H1 (cell line): ENCODE data around the gene BTNL8. TPM values are rescaled to one million over a fixed set of nuclear protein-coding genes. Genes with fewer than 3 reads are reported as not detected.

Experiments
- CTCF ChIA-PET: fragments of 300-600 bp; sonication (Branson Sonifier 250); formaldehyde crosslinking; loops from one replicate; lab custom pipeline; 2021; ENCODE audit not compliant: partially characterized antibody; lab: Charles Lee
- POLR2A ChIA-PET: fragments of 300-600 bp; sonication (Branson Sonifier 250); formaldehyde crosslinking; loops from one replicate; lab custom pipeline; 2021; ENCODE audit warnings: inconsistent platforms; ENCODE audit not compliant: partially characterized antibody; lab: Charles Lee
- DNase-seq, 2 experiments: peaks; one replicate each; pipeline versions ENCODE4 v3.0.0 to v3.0.0-alpha.2; 2010 to 2022; ENCODE audit warnings: low spot score in 2 of 2, low read depth in 1 of 2, mixed read lengths in 1 of 2
- FAIRE-seq: peaks from 2 replicates; lab custom pipeline; 2011; peaks lifted over from hg19 to GRCh38; lab: Jason Lieb, UNC
- H2AFZ ChIP-seq: 2 replicates; pipeline ENCODE4 v1.8.1; 2012; ENCODE audit warnings: low read length, inconsistent platforms
- H2AK5ac ChIP-seq: 2 replicates; pipeline ENCODE4 v1.6.1; 2013; ENCODE audit warnings: low read depth, low read length
- H2BK120ac ChIP-seq: replicated peaks from 2 replicates; pipeline ENCODE3; 2013; ENCODE audit warnings: low read depth, low read length, inconsistent platforms
- H2BK12ac ChIP-seq: 2 replicates; pipeline ENCODE4 v1.6.1; 2013; ENCODE audit warnings: low read depth, low read length
- H2BK15ac ChIP-seq: 2 replicates; pipeline ENCODE4 v1.6.1; 2013; ENCODE audit warnings: low read length
- H2BK20ac ChIP-seq: 2 replicates; pipeline ENCODE4 v1.6.1; 2013; ENCODE audit warnings: low read length
- H2BK5ac ChIP-seq: 2 replicates; pipeline ENCODE4 v1.6.1; 2013; ENCODE audit warnings: low read depth, low read length
- H3K14ac ChIP-seq: 2 replicates; pipeline ENCODE4 v1.6.1; 2013; ENCODE audit warnings: inconsistent platforms; ENCODE audit not compliant: insufficient read length
- H3K18ac ChIP-seq: 2 replicates; pipeline ENCODE4 v1.6.1; 2013; ENCODE audit warnings: low read length; ENCODE audit errors: extremely low read depth
- H3K23ac ChIP-seq: 2 replicates; pipeline ENCODE4 v1.6.1; 2013; ENCODE audit warnings: inconsistent platforms; ENCODE audit not compliant: insufficient read length
- H3K23me2 ChIP-seq: 2 replicates; pipeline ENCODE4 v1.6.1; 2013; ENCODE audit warnings: low read depth, low read length
- H3K27ac ChIP-seq: 2 replicates; pipeline ENCODE4 v1.6.1; 2011; ENCODE audit warnings: low read depth, low read length, inconsistent platforms
- H3K27me3 ChIP-seq, 4 experiments: replicated peaks in 1 of 4; 1 replicate in 1 of 4; 2 replicates in 3 of 4; pipeline versions ENCODE4 v1.6.1 to v1.8.1; 2011 to 2013; ENCODE audit warnings: low read length in 3 of 4, mild to moderate bottlenecking in 3 of 4, inconsistent platforms in 2 of 4, mixed read lengths in 2 of 4, moderate library complexity in 1 of 4; ENCODE audit not compliant: control insufficient read depth in 3 of 4, insufficient read depth in 3 of 4; ENCODE audit errors: extremely low read depth in 1 of 4
- H3K36me3 ChIP-seq, 4 experiments: 2 replicates each; pipeline versions ENCODE4 v1.6.1 to v1.8.1; 2011 to 2013; ENCODE audit warnings: mild to moderate bottlenecking in 4 of 4, low read length in 3 of 4, moderate library complexity in 2 of 4, control low read depth in 1 of 4, inconsistent platforms in 1 of 4; ENCODE audit not compliant: insufficient read depth in 4 of 4, control insufficient read depth in 2 of 4
- H3K4ac ChIP-seq: replicated peaks from 2 replicates; pipeline ENCODE3; 2013; ENCODE audit warnings: low read length, low read depth, mixed read lengths, inconsistent platforms; ENCODE audit not compliant: insufficient read length
- H3K4me1 ChIP-seq, 4 experiments: replicated peaks in 1 of 4; 1 replicate in 1 of 4; 2 replicates in 3 of 4; pipeline versions ENCODE4 v1.6.1 to v1.8.1; 2011 to 2013; ENCODE audit warnings: low read length in 3 of 4, inconsistent platforms in 2 of 4, mixed read lengths in 1 of 4; ENCODE audit not compliant: insufficient read depth in 4 of 4, control insufficient read depth in 3 of 4
- H3K4me2 ChIP-seq, 2 experiments: 2 replicates each; pipeline versions ENCODE4 v1.6.1 to v1.8.1; 2011 to 2013; ENCODE audit warnings: low read depth in 2 of 2, low read length in 2 of 2, control low read depth in 1 of 2, inconsistent platforms in 1 of 2, mild to moderate bottlenecking in 1 of 2; ENCODE audit not compliant: insufficient read depth in 1 of 2
- H3K4me3 ChIP-seq, 4 experiments: fragments of 200-600, 300-600 bp in 1 of 4; sonication (generic), shearing (Covaris generic), sonication (Bioruptor Twin) in 1 of 4; 2 replicates each; pipeline versions ENCODE4 v1.5.1 to v1.8.1; 2011 to 2016; ENCODE audit warnings: low read length in 4 of 4, low read depth in 3 of 4, control low read depth in 2 of 4, inconsistent platforms in 2 of 4, mild to moderate bottlenecking in 2 of 4, mixed read lengths in 1 of 4, moderate library complexity in 1 of 4; ENCODE audit not compliant: insufficient read depth in 2 of 4; ENCODE audit errors: extremely low read depth in 1 of 4
- H3K56ac ChIP-seq: replicated peaks from 2 replicates; pipeline ENCODE3; 2013; ENCODE audit warnings: low read depth, mild to moderate bottlenecking, mixed read lengths, low read length, inconsistent platforms; ENCODE audit not compliant: insufficient read length
- H3K79me1 ChIP-seq: 2 replicates; pipeline ENCODE4 v1.6.1; 2013; ENCODE audit warnings: low read depth, low read length, control low read depth
- H3K79me2 ChIP-seq, 2 experiments: 2 replicates each; pipeline versions ENCODE4 v1.6.1 to v1.8.1; 2012 to 2013; ENCODE audit warnings: low read length in 2 of 2, mild to moderate bottlenecking in 2 of 2, inconsistent platforms in 1 of 2; ENCODE audit not compliant: insufficient read depth in 2 of 2, control insufficient read depth in 1 of 2
- H3K9ac ChIP-seq, 4 experiments: replicated peaks in 1 of 4; 1 replicate in 1 of 4; 2 replicates in 3 of 4; pipeline versions ENCODE4 v1.6.1 to v1.8.1; 2011 to 2013; ENCODE audit warnings: low read depth in 3 of 4, low read length in 3 of 4, control low read depth in 2 of 4, mild to moderate bottlenecking in 2 of 4, moderate library complexity in 2 of 4, inconsistent platforms in 1 of 4; ENCODE audit errors: extremely low read depth in 1 of 4
- H3K9me3 ChIP-seq, 2 experiments: 2 replicates each; pipeline versions ENCODE4 v1.6.1 to v1.8.1; 2012 to 2013; ENCODE audit warnings: mild to moderate bottlenecking in 2 of 2, moderate library complexity in 2 of 2, control low read depth in 1 of 2, inconsistent platforms in 1 of 2, low read depth in 1 of 2, low read length in 1 of 2, mixed read lengths in 1 of 2; ENCODE audit not compliant: insufficient read depth in 2 of 2
- H4K20me1 ChIP-seq, 2 experiments: replicated peaks in 1 of 2; 2 replicates each; pipeline versions ENCODE3 to v1.8.1; 2011 to 2013; ENCODE audit warnings: inconsistent platforms in 2 of 2, low read length in 2 of 2, mild to moderate bottlenecking in 1 of 2; ENCODE audit not compliant: insufficient read depth in 2 of 2, control insufficient read depth in 1 of 2
- H4K5ac ChIP-seq: 2 replicates; pipeline ENCODE4 v1.6.1; 2013; ENCODE audit warnings: low read length, low read depth, mixed read lengths, inconsistent platforms; ENCODE audit not compliant: insufficient read length
- H4K8ac ChIP-seq: 2 replicates; pipeline ENCODE4 v1.8.0; 2013; ENCODE audit warnings: mild to moderate bottlenecking, moderate library complexity, low read length, inconsistent platforms; ENCODE audit not compliant: insufficient read depth; ENCODE audit errors: extremely low read depth
- H4K91ac ChIP-seq: replicated peaks from 2 replicates; pipeline ENCODE3; 2013; ENCODE audit warnings: low read length, mixed read lengths, inconsistent platforms; ENCODE audit not compliant: insufficient read length
- CTBP2 ChIP-seq: IDR thresholded peaks from 2 replicates; pipeline ENCODE4 v1.7.0; 2011; ENCODE audit warnings: borderline replicate concordance, mild to moderate bottlenecking, moderate library complexity, mixed read lengths, low read length; ENCODE audit not compliant: insufficient read depth, insufficient read length
- EGR1 ChIP-seq: IDR thresholded peaks from 2 replicates; pipeline ENCODE4 v1.6.1; 2011; ENCODE audit warnings: low read depth, low read length, borderline replicate concordance
- EZH2 ChIP-seq: fragments of 200-600 bp; sonication (generic); IDR thresholded peaks from 2 replicates; pipeline ENCODE4 v1.7.1; 2012; ENCODE audit warnings: low read depth, mild to moderate bottlenecking, moderate library complexity, low read length, inconsistent platforms; ENCODE audit not compliant: severe bottlenecking
- GABPA ChIP-seq: IDR thresholded peaks from 2 replicates; pipeline ENCODE4 v1.6.1; 2011; ENCODE audit warnings: mild to moderate bottlenecking, low read length, moderate library complexity, borderline replicate concordance; ENCODE audit not compliant: insufficient read depth
- HDAC6 ChIP-seq: IDR thresholded peaks from one replicate; pipeline ENCODE4 v1.7.1; 2012; ENCODE audit warnings: low read depth, mild to moderate bottlenecking, inconsistent platforms, low read length, moderate library complexity
- JUN ChIP-seq: IDR thresholded peaks from 2 replicates; pipeline ENCODE4 v1.6.1; 2011; ENCODE audit warnings: low read depth, mild to moderate bottlenecking, improper control_type of control experiment, low read length
- KDM1A ChIP-seq: fragments of 200-600, 300-600 bp; sonication (generic); IDR thresholded peaks from 2 replicates; pipeline ENCODE4 v1.7.1; 2016; ENCODE audit warnings: mild to moderate bottlenecking, low read length, borderline replicate concordance
- RFX5 ChIP-seq: IDR thresholded peaks from 2 replicates; pipeline ENCODE4 v1.6.1; 2011; ENCODE audit warnings: low read depth, low read length, improper control_type of control experiment, borderline replicate concordance
- RNF2 ChIP-seq: fragments of 200-900, 300-1000 bp; sonication (generic); IDR thresholded peaks from 2 replicates; pipeline ENCODE4 v1.7.1; 2016; ENCODE audit warnings: borderline replicate concordance, low read depth, mild to moderate bottlenecking, antibody characterized with exemption, low read length; ENCODE audit not compliant: poor library complexity, severe bottlenecking; ENCODE audit errors: missing control alignments
- SP1 ChIP-seq: IDR thresholded peaks from 2 replicates; pipeline ENCODE4 v1.6.1; 2011; ENCODE audit warnings: low read depth, low read length
- SP4 ChIP-seq: IDR thresholded peaks from 2 replicates; pipeline ENCODE4 v1.6.1; 2012; ENCODE audit warnings: low read length, inconsistent platforms
- TEAD4 ChIP-seq: IDR thresholded peaks from 2 replicates; pipeline ENCODE4 v1.6.1; 2012; ENCODE audit warnings: low read depth, low read length, inconsistent platforms, mixed read lengths
- YY1 ChIP-seq: IDR thresholded peaks from 2 replicates; pipeline ENCODE4 v1.6.1; 2011; ENCODE audit warnings: low read depth, mild to moderate bottlenecking, low read length
- ZNF274 ChIP-seq: IDR thresholded peaks from 2 replicates; pipeline ENCODE4 v1.7.0; 2012; ENCODE audit warnings: low read length, borderline replicate concordance; ENCODE audit errors: extremely low read depth
- WGBS, 2 experiments: shearing (Covaris generic) in 1 of 2; methylation state at CpG; one replicate each; pipeline versions ENCODE4 v1.1.6 to v1.1.7; 2013 to 2015; ENCODE audit warnings: low lambda C conversion rate in 2 of 2, mixed read lengths in 2 of 2, inconsistent platforms in 1 of 2, low coverage in 1 of 2, missing lambda C conversion rate in 1 of 2; ENCODE audit not compliant: insufficient replicate concordance in 2 of 2, insufficient coverage in 1 of 2, insufficient read length in 1 of 2; ENCODE audit errors: extremely low coverage in 1 of 2, missing lambda C conversion rate in 1 of 2; 5-methylcytosine and 5-hydroxymethylcytosine counted together
- polyA plus RNA-seq, 7 experiments: library from polyadenylated mRNA; depleted of rRNA in 3 of 7; stranded (reverse) in 5 of 7; unstranded in 2 of 7; fragments of >200 nt in 5 of 7; fragments of 200-250 nt in 2 of 7; gene quantifications; 1 replicate in 5 of 7; 2 replicates in 1 of 7; 4 replicates in 1 of 7; pipeline versions ENCODE4 v1.2.1 to v1.2.3, GENCODE V29; 2011 to 2013; ENCODE audit warnings: missing spikeins in 2 of 7, mixed read lengths in 2 of 7
- total RNA-seq: library from RNA; stranded (reverse); fragmentation: NEBNext Ultra II Directional; extraction: Animal tissue kit (Norgen Biotek cat#: 25700); gene quantifications from 2 replicates; pipeline ENCODE4 v1.2.1, GENCODE V29; 2021

BTNL8 gene
- total and polyA plus RNA-seq, 2 of the 8 experiments (the other 6 are each of a cell fraction or from before 2014, with no cell fraction given): 0.32 to 0.48 TPM

DNA sequence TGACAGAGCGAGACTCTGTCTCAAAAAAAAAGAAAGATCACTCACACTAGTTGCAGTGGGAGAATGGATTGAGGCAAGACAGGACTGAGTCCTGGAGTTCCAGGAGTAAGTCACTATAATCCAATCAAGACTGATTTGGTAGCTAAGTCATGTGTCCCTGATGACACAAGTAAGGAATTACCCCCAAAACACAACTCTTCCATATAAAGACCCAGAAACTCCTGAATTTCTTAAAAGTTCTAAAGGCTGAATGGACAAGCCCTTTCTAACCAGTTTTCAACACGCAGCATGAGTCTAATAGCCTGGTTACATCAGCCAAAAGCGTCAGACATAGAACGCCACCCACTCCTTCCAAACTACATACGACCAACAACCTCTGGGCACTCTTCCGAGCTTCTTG is 40.4 kb upstream of the BTNL8 start:
- no peak overlapping the region for H2AK5ac ChIP-seq
- FAIRE-seq (no peak), DNase-seq (no peak)
- H3K14ac ChIP-seq: no peak overlapping the region
- no peaks in the 10 kb centered on the region for H3K9me3 ChIP-seq
- H2BK20ac ChIP-seq: no peak overlapping the region
- H3K9ac ChIP-seq: no peak overlapping the region
- no peak overlapping the region for H2BK15ac ChIP-seq
- no peak overlapping the region for H3K23ac ChIP-seq
- H2BK5ac ChIP-seq: no peak overlapping the region
- H3K56ac ChIP-seq: no peak overlapping the region
- H3K79me2 ChIP-seq: peaks cover 0 to 33% of the 10 kb centered on the region in 2 experiments; a peak in 2 of 4 replicates
- H3K79me1 ChIP-seq: no peaks in the 10 kb centered on the region; the same call in 1 of the 2 replicates
- CTCF ChIA-PET: interaction anchor here (1.1 to 1.2 kb wide), 3 partner anchors 45 to 74 kb away, joined by 3 to 5 read pairs (median 3); no protein-coding TSS in a partner anchor
- POLR2A ChIA-PET: interaction anchor here (0.6 kb wide), 1 partner anchor 19 kb away, joined by 3 read pairs; no protein-coding TSS in a partner anchor
- no peak overlapping the region for H3K27ac ChIP-seq
- H2AFZ ChIP-seq: no peak overlapping the region
- H3K27me3 ChIP-seq: no peaks in the 10 kb centered on the region
- H2BK120ac ChIP-seq: no peak overlapping the region
- peaks cover 2% of the 10 kb centered on the region; the same call in 1 of the 2 replicates for H3K23me2 ChIP-seq
- no peak overlapping the region for H3K4me3 ChIP-seq
- no peak overlapping the region for H4K8ac ChIP-seq
- no peak overlapping the region for H4K91ac ChIP-seq
- no peak overlapping the region for H3K4me2 ChIP-seq
- no peak overlapping the region for H2BK12ac ChIP-seq
- peaks cover 0 to 15% (median 5%) of the 10 kb centered on the region in 4 experiments; a peak in 7 of 8 replicates for H3K36me3 ChIP-seq
- no peak overlapping the region for H4K5ac ChIP-seq
- peaks cover 4 to 5% of the 10 kb centered on the region in 2 experiments for H4K20me1 ChIP-seq
- WGBS, 2 experiments: 99% methylated on average over 6 of the region's 6 CpGs; no CpG with 5 or more reads in 1 of the 2 experiments
- H3K4me1 ChIP-seq: peaks cover 0 to 8% (median 0%) of the 10 kb centered on the region in 4 experiments; a peak in 2 of 7 replicates
- no peak overlapping the region for H3K18ac ChIP-seq
- no peak overlapping the region for H3K4ac ChIP-seq
- TF ChIP-seq JUN (no peak), SP4 (no peak), EGR1 (no peak), CTBP2 (no peak), SP1 (no peak), RFX5 (no peak), RNF2 (no peak), YY1 (no peak), TEAD4 (no peak), EZH2 (no peak), ZNF274 (no peak), GABPA (no peak), KDM1A (no peak), HDAC6 (no peak)
